HCT116 (cell line): ENCODE results near the gene MRPL36. TPM values are rescaled to one million over a fixed set of nuclear protein-coding genes. Genes with fewer than 3 reads are reported as not detected.

Experiments used
- ATAC-seq: fragments of 200-7000 bp; cut with Tn5 transposase; 2 replicates; pipeline ENCODE4 v1.9.1; 2020; ENCODE audit warnings: mild to moderate bottlenecking, moderate library complexity
- BruUV-seq: library from RNA; stranded (reverse); fragments of 400-500 nt; replicated peaks from 2 replicates; lab custom pipeline; 2021; lab: Mats Ljungman, UMichigan
- CTCF ChIA-PET: fragments of 300-600 bp; sonication (Branson Sonifier 250); formaldehyde crosslinking; loops from one replicate; lab custom pipeline; 2021; ENCODE audit warnings: antibody characterized with exemption; lab: Charles Lee
- POLR2A ChIA-PET: fragments of 300-600, 350-600 bp; sonication (Branson Sonifier 250); formaldehyde crosslinking; loops from one replicate; lab custom pipeline; 2021; ENCODE audit warnings: antibody characterized with exemption; lab: Charles Lee
- RAD21 ChIA-PET, 2 experiments: fragments of 300-600 bp; sonication (Branson Sonifier 250); formaldehyde crosslinking; loops; one replicate each; lab custom pipeline; 2023; ENCODE audit warnings: low total read pairs in 2 of 2; ENCODE audit not compliant: uncharacterized antibody in 2 of 2, unreplicated experiment in 2 of 2, low non-redundant PET in 1 of 2; lab: Charles Lee
- DNase-seq: peaks from one replicate; pipeline ENCODE4 v3.0.0-alpha.2; 2010; ENCODE audit warnings: low read depth, low spot score
- H2AFZ ChIP-seq: fragments of 200-600 bp; shearing (Covaris generic), sonication (generic); 2 replicates; pipeline ENCODE4 v1.6.1; 2017; ENCODE audit warnings: low read depth, mixed run types, mixed read lengths, antibody characterized with exemption, low read length; ENCODE audit not compliant: poor library complexity, severe bottlenecking
- H3K27ac ChIP-seq: 2 replicates; pipeline ENCODE4 v1.5.1; 2012; ENCODE audit warnings: low read depth, low read length
- H3K27me3 ChIP-seq: fragments of 200-600 bp; sonication (generic); 2 replicates; pipeline ENCODE4 v1.6.1; 2016; ENCODE audit warnings: mixed run types, low read length, mixed read lengths; ENCODE audit not compliant: insufficient read depth
- H3K36me3 ChIP-seq, 2 experiments: fragments of 200-500 bp in 1 of 2; fragments of 200-600 bp in 1 of 2; sonication (Bioruptor generic) in 1 of 2; sonication (generic) in 1 of 2; 2 replicates each; pipeline versions ENCODE4 v1.5.1 to v1.6.1; 2014 to 2016; ENCODE audit warnings: low read length in 2 of 2, inconsistent platforms in 1 of 2, mixed read lengths in 1 of 2, mixed run types in 1 of 2; ENCODE audit not compliant: insufficient read depth in 2 of 2, control insufficient read depth in 1 of 2
- H3K4me1 ChIP-seq, 2 experiments: fragments of 200-600 bp in 1 of 2; sonication (generic) in 1 of 2; 2 replicates each; pipeline versions ENCODE4 v1.5.1 to v1.6.1; 2012 to 2017; ENCODE audit warnings: low read length in 2 of 2, inconsistent platforms in 1 of 2, mild to moderate bottlenecking in 1 of 2, mixed read lengths in 1 of 2, mixed run types in 1 of 2, moderate library complexity in 1 of 2; ENCODE audit not compliant: insufficient read depth in 2 of 2, control insufficient read depth in 1 of 2
- H3K4me2 ChIP-seq: fragments of 200-600 bp; sonication (generic); 2 replicates; pipeline ENCODE4 v1.6.1; 2017; ENCODE audit warnings: mixed run types, low read length, mixed read lengths
- H3K4me3 ChIP-seq, 2 experiments: fragments of 200-600 bp in 1 of 2; sonication (generic) in 1 of 2; replicated peaks in 1 of 2; 2 replicates each; pipeline ENCODE4 v1.5.1; 2011 to 2016; ENCODE audit warnings: low read length in 2 of 2, control low read depth in 1 of 2, low read depth in 1 of 2, mild to moderate bottlenecking in 1 of 2, mixed read lengths in 1 of 2, mixed run types in 1 of 2
- H3K79me2 ChIP-seq: fragments of 200-600 bp; sonication (generic); 2 replicates; pipeline ENCODE4 v1.6.1; 2017; ENCODE audit warnings: mild to moderate bottlenecking, mixed run types, low read length, moderate library complexity, mixed read lengths; ENCODE audit not compliant: insufficient read depth
- H3K9ac ChIP-seq: fragments of 200-600 bp; sonication (generic); 2 replicates; pipeline ENCODE4 v1.6.1; 2016; ENCODE audit warnings: low read length, mixed read lengths
- H3K9me2 ChIP-seq: fragments of 200-600 bp; sonication (generic), shearing (Covaris generic); 2 replicates; pipeline ENCODE4 v1.6.1; 2017; ENCODE audit warnings: mixed run types, mild to moderate bottlenecking, moderate library complexity; ENCODE audit not compliant: insufficient read depth
- H3K9me3 ChIP-seq, 2 experiments: fragments of 200-500 bp in 1 of 2; fragments of 200-600 bp in 1 of 2; sonication (Bioruptor generic) in 1 of 2; sonication (generic) in 1 of 2; 2 replicates each; pipeline ENCODE4 v1.6.1; 2014 to 2017; ENCODE audit warnings: low read length in 2 of 2, mixed read lengths in 2 of 2, inconsistent platforms in 1 of 2, low read depth in 1 of 2, mild to moderate bottlenecking in 1 of 2, mixed run types in 1 of 2, moderate library complexity in 1 of 2; ENCODE audit not compliant: control insufficient read depth in 1 of 2, insufficient read depth in 1 of 2
- H4K20me1 ChIP-seq: fragments of 200-600 bp; sonication (generic), shearing (Covaris generic); 2 replicates; pipeline ENCODE4 v1.6.1; 2017; ENCODE audit warnings: mixed run types, mild to moderate bottlenecking, moderate library complexity; ENCODE audit not compliant: insufficient read depth
- ATF3 ChIP-seq: IDR thresholded peaks from 2 replicates; pipeline ENCODE4 v1.6.1; 2012
- EGR1 ChIP-seq: IDR thresholded peaks from 2 replicates; pipeline ENCODE4 v1.6.1; 2012; ENCODE audit warnings: low read depth
- EZH2 ChIP-seq: fragments of 200-600 bp; sonication (generic); IDR thresholded peaks from 2 replicates; pipeline ENCODE4 v1.6.1; 2017; ENCODE audit warnings: antibody characterized with exemption, mixed run types
- EZH2phosphoT487 ChIP-seq: fragments of 200-600 bp; IDR thresholded peaks from 2 replicates; pipeline ENCODE4 v1.6.1; 2018; ENCODE audit warnings: antibody characterized with exemption, borderline replicate concordance
- JUND ChIP-seq: IDR thresholded peaks from 2 replicates; pipeline ENCODE4 v1.6.1; 2012
- SIN3A ChIP-seq: IDR thresholded peaks from 2 replicates; pipeline ENCODE4 v1.6.1; 2012; ENCODE audit warnings: low read depth
- SRF ChIP-seq: IDR thresholded peaks from 2 replicates; pipeline ENCODE4 v1.6.1; 2012; ENCODE audit warnings: low read depth
- ZFX ChIP-seq: fragments of 450-650 bp; IDR thresholded peaks from 2 replicates; pipeline ENCODE4 v1.6.1; 2017
- intact Hi-C: fragments of 100-400 bp; cut with micrococcal nuclease; formaldehyde crosslinking; loops from 2 replicates; pipeline ENCODE4 v1.10.0; 2022
- total RNA-seq: library from RNA; stranded (reverse); gene quantifications from one replicate; pipeline ENCODE4 v1.2.1, GENCODE V29; 2021; ENCODE audit not compliant: unreplicated experiment
- TF ChIP-seq, protein P1 (sequence below): IDR thresholded peaks from 2 replicates; pipeline ENCODE4 v1.6.1; 2011; ENCODE audit warnings: mild to moderate bottlenecking, low read length, moderate library complexity; ENCODE audit not compliant: insufficient replicate concordance; ENCODE audit errors: extremely low read depth
- TF ChIP-seq, protein P2 (sequence below): IDR thresholded peaks from 2 replicates; pipeline ENCODE4 v1.6.1; 2012

MRPL36 gene
- total RNA-seq, 1 experiment from 2014 or later: 71.9 TPM

DNA sequence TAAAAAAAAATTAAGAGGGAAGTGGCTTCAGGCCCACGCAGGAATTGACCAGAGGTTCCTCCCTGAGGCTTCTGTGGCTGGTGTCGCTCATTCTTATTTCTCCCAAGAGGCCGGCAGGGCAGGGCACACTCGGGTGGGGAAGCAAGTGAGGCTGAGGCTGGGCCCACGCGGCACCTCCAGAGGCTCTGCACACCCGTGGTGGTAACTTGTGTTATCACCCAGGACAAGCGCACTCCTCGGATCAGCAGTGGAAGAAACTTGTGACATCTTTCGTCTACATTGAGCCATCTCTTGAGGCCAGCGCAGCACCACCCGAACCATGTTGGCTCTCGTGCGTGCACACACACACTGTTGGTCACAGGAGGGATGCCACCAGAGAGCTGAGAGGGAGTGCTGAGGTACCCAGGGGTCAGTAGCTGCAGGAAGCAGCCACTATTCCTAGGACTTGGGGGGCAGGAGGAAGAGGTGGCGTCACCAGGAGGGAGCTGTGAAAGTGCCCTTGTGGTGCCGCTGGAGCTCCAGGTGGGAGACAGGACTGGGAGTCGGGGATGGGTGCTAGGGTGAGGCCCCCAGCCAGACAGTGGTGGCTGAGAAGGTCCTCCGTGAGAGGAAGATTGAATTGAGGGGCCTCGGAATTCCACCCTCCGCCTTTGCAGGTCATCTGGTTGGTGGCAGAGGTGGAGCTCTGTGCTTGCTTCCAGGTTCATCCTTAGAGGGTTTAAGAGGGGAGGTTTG lies 8.0 kb upstream of the MRPL36 start:
- CTCF ChIA-PET: no interaction called here
- peaks cover 0 to 2% of the 10 kb centered on the region in 2 experiments; a peak in 1 of 4 replicates for H3K4me1 ChIP-seq
- intact Hi-C loops: loop anchor here (10.0 kb wide), 1 partner anchor 127 kb away; no protein-coding TSS in a partner anchor
- H3K27ac ChIP-seq: no peak overlapping the region
- H3K9ac ChIP-seq: no peak overlapping the region
- POLR2A ChIA-PET: no interaction called here
- H3K79me2 ChIP-seq: peaks cover 100% of the 10 kb centered on the region
- H3K9me2 ChIP-seq: no peaks in the 10 kb centered on the region
- no peaks in the 10 kb centered on the region for H3K9me3 ChIP-seq
- RAD21 ChIA-PET: no interaction called here
- H3K27me3 ChIP-seq: no peaks in the 10 kb centered on the region
- TF ChIP-seq, protein P1, sequence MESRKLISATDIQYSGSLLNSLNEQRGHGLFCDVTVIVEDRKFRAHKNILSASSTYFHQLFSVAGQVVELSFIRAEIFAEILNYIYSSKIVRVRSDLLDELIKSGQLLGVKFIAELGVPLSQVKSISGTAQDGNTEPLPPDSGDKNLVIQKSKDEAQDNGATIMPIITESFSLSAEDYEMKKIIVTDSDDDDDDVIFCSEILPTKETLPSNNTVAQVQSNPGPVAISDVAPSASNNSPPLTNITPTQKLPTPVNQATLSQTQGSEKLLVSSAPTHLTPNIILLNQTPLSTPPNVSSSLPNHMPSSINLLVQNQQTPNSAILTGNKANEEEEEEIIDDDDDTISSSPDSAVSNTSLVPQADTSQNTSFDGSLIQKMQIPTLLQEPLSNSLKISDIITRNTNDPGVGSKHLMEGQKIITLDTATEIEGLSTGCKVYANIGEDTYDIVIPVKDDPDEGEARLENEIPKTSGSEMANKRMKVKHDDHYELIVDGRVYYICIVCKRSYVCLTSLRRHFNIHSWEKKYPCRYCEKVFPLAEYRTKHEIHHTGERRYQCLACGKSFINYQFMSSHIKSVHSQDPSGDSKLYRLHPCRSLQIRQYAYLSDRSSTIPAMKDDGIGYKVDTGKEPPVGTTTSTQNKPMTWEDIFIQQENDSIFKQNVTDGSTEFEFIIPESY: no peak
- TF ChIP-seq JUND (no peak), SRF (no peak), EGR1 (no peak), ATF3 (no peak), EZH2phosphoT487 (no peak), EZH2 (no peak), ZFX (no peak), SIN3A (no peak)
- TF ChIP-seq, protein P2, sequence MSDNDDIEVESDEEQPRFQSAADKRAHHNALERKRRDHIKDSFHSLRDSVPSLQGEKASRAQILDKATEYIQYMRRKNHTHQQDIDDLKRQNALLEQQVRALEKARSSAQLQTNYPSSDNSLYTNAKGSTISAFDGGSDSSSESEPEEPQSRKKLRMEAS: no peak
- no peak overlapping the region for H2AFZ ChIP-seq
- no peak for ATAC-seq
- no peak overlapping the region for H3K4me2 ChIP-seq
- no peak for DNase-seq
- H3K36me3 ChIP-seq: peaks cover 67 to 86% of the 10 kb centered on the region in 2 experiments
- BruUV-seq: no TSS peak
- no peaks in the 10 kb centered on the region for H4K20me1 ChIP-seq
- no peak overlapping the region for H3K4me3 ChIP-seq
